ENCODE measurements around the gene SHFL.

The SHFL gene

GRCh38 chr19:10106100-10106936 is 20.2 kb downstream of the SHFL start, which contains the start of gene PPAN:
PPAN (plus strand) TSS chr19:10106362; CDS start chr19:10106395, 33 bp downstream.
- DNase-seq (ENCODE audit: extremely low spot score, insufficient read length, low read depth) (peak; percentile 92), FAIRE-seq (peak; percentile 98)

- no peak for FAIRE-seq
- no peak for DNase-seq (ENCODE audit: extremely low spot score, insufficient read length, low read depth)
Measured at GRCh38 chr19:10107254-10107653, 21.1 kb downstream of the SHFL start.

- FAIRE-seq, result no peak
- no peak for DNase-seq (ENCODE audit: extremely low spot score, insufficient read length, low read depth)
Measured at GRCh38 chr19:10107817-10108367, 21.8 kb downstream of the SHFL start.

- no peak for DNase-seq (ENCODE audit: extremely low spot score, insufficient read length, low read depth)
- no peak for FAIRE-seq
Measured at GRCh38 chr19:10109528-10109927, 23.4 kb downstream of the SHFL start.

GRCh38 chr19:10110076-10110971 is 24.2 kb downstream of the SHFL start:
- DNase-seq (ENCODE audit: extremely low spot score, insufficient read length, low read depth) (no peak), FAIRE-seq (no peak)

GRCh38 chr19:10110972-10111317 is 24.8 kb downstream of the SHFL start:
- FAIRE-seq (no peak), DNase-seq (ENCODE audit: extremely low spot score, insufficient read length, low read depth) (no peak)

- peak; percentile 88 for FAIRE-seq
Measured at GRCh38 chr19:10111405-10111811, 25.3 kb downstream of the SHFL start, which contains the start of gene P2RY11. P2RY11 (plus strand) TSS chr19:10111693; CDS start chr19:10111722, 29 bp downstream.

GRCh38 chr19:10112037-10112761 is 26.1 kb downstream of the SHFL start:
- DNase-seq (ENCODE audit: extremely low spot score, insufficient read length, low read depth) (no peak), FAIRE-seq (peak; percentile 74)

More at GRCh38 chr19:10111405-10111811, 25.3 kb downstream of the SHFL start, which contains the start of gene P2RY11:
- no peak for DNase-seq (ENCODE audit: extremely low spot score, insufficient read length, low read depth)

- DNase-seq (ENCODE audit: extremely low spot score, insufficient read length, low read depth) (no peak), FAIRE-seq (no peak)
Measured at GRCh38 chr19:10112895-10113591, 26.9 kb downstream of the SHFL start.

- FAIRE-seq (no peak), DNase-seq (ENCODE audit: extremely low spot score, insufficient read length, low read depth) (no peak)
Measured at GRCh38 chr19:10113592-10113963, 27.5 kb downstream of the SHFL start.

- FAIRE-seq (no peak), DNase-seq (ENCODE audit: extremely low spot score, insufficient read length, low read depth) (no peak)
Measured at GRCh38 chr19:10113964-10114650, 28.0 kb downstream of the SHFL start.

- no peak for FAIRE-seq
- no peak for DNase-seq (ENCODE audit: extremely low spot score, insufficient read length, low read depth)
Measured at GRCh38 chr19:10114651-10115391, 28.7 kb downstream of the SHFL start.

GRCh38 chr19:10115392-10116084 is 29.4 kb downstream of the SHFL start:
- FAIRE-seq (no peak), DNase-seq (ENCODE audit: extremely low spot score, insufficient read length, low read depth) (no peak)

GRCh38 chr19:10116085-10116865 is 30.2 kb downstream of the SHFL start:
- FAIRE-seq (no peak), DNase-seq (ENCODE audit: extremely low spot score, insufficient read length, low read depth) (no peak)

GRCh38 chr19:10116866-10117616 is 30.9 kb downstream of the SHFL start:
- DNase-seq (ENCODE audit: extremely low spot score, insufficient read length, low read depth) (no peak), FAIRE-seq (no peak)

GRCh38 chr19:10118960-10119359 is 32.8 kb downstream of the SHFL start:
- FAIRE-seq, result no peak
- DNase-seq (ENCODE audit: extremely low spot score, insufficient read length, low read depth), result no peak
